GM12864 (cell line): ENCODE measurements around the gene MET.

Experiments
- DNase-seq: peaks from one replicate; pipeline ENCODE4 v3.0.0-alpha.2; 2011; ENCODE audit warnings: low read depth
- H3K4me3 ChIP-seq: 2 replicates; pipeline ENCODE4 v1.5.1; 2011; ENCODE audit warnings: mild to moderate bottlenecking, low read depth, low read length, control low read depth
- TF ChIP-seq, protein P1 (sequence below): IDR thresholded peaks from 2 replicates; pipeline ENCODE4 v1.5.1; 2011; ENCODE audit warnings: low read depth, mild to moderate bottlenecking, moderate library complexity, low read length, control low read depth, inconsistent platforms; ENCODE audit errors: missing control alignments

Gene MET

GRCh38 chr7:116674508-116675173 lies 2.6 kb downstream of the MET start:
- no peak overlapping the region for H3K4me3 ChIP-seq
- no peak for DNase-seq
- TF ChIP-seq, protein P1, sequence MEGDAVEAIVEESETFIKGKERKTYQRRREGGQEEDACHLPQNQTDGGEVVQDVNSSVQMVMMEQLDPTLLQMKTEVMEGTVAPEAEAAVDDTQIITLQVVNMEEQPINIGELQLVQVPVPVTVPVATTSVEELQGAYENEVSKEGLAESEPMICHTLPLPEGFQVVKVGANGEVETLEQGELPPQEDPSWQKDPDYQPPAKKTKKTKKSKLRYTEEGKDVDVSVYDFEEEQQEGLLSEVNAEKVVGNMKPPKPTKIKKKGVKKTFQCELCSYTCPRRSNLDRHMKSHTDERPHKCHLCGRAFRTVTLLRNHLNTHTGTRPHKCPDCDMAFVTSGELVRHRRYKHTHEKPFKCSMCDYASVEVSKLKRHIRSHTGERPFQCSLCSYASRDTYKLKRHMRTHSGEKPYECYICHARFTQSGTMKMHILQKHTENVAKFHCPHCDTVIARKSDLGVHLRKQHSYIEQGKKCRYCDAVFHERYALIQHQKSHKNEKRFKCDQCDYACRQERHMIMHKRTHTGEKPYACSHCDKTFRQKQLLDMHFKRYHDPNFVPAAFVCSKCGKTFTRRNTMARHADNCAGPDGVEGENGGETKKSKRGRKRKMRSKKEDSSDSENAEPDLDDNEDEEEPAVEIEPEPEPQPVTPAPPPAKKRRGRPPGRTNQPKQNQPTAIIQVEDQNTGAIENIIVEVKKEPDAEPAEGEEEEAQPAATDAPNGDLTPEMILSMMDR, result no peak

DNA sequence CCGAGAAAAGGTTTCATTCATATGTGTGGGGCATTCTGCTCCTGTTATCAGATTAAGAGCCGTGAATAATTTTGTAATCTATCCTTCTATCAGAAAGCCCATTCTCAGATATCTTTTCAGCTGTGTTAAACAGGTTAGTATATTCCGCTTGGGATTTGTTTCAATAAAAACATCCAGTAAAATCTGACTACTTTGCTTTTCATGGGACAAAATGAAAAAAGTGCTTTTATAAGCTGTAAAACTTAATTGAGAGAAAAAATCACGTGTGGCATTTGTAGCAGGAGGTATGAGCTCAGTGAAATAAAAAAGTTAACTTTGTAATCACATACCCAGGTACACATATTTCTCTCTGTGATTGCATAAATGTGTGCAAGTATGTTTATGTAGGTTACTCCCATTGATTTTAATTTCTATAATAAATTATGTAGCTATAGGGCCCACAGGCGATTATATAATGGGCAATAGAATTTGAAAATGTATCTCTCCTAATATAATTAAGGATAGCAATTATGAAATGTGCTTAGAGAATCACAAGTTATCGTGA lies 3.9 kb downstream of the MET start:
- TF ChIP-seq, protein P1, result no peak
- H3K4me3 ChIP-seq, result no peak overlapping the region
- DNase-seq, result no peak

- TF ChIP-seq, protein P1, result no peak
- H3K4me3 ChIP-seq, result no peak overlapping the region
Measured at GRCh38 chr7:116678780-116679179, 6.8 kb downstream of the MET start.

GRCh38 chr7:116679500-116679899 lies 7.5 kb downstream of the MET start:
- TF ChIP-seq, protein P1, result no peak
- H3K4me3 ChIP-seq, result no peak overlapping the region
- DNase-seq, result no peak

More at GRCh38 chr7:116678780-116679179, 6.8 kb downstream of the MET start:
- DNase-seq, result no peak

GRCh38 chr7:116683786-116684185 lies 11.8 kb downstream of the MET start:
- peak; percentile 74 for DNase-seq
- TF ChIP-seq, protein P1, result no peak
- no peak overlapping the region for H3K4me3 ChIP-seq

DNA sequence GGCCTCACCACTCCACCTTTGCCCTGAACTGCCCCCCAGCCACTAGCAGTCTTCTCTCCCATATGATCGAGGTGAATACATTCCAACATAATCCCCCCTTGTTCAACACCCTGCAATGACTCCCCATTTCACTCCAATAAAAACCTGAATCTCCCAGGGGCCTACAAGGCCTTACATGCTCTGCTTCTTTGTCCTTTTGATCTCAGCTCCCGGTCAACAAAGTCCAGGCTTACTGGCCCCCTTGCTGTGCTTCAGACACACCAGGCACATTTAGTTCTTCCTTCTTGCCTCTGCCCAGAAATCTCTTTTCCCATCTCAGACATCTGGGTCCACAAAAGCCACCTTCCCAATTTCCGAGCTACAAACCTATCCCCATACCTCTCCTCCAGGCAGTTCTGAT lies 14.0 kb downstream of the MET start:
- TF ChIP-seq, protein P1, result no peak
- no peak overlapping the region for H3K4me3 ChIP-seq
- DNase-seq, result no peak
